ENCODE data around the gene CBFA2T2.

GRCh38 chr20:33545763-33546162 is 55.9 kb downstream of the CBFA2T2 start:
- TF ChIP-seq EZH2 (IDR thresholded peaks at IDR 0.05; ENCODE audit: low read depth) (no peak), CTCF (conservative IDR thresholded peaks at IDR 0.05) (no peak)
